ENCODE results near the gene GUCA2A.

The GUCA2A gene

DNA sequence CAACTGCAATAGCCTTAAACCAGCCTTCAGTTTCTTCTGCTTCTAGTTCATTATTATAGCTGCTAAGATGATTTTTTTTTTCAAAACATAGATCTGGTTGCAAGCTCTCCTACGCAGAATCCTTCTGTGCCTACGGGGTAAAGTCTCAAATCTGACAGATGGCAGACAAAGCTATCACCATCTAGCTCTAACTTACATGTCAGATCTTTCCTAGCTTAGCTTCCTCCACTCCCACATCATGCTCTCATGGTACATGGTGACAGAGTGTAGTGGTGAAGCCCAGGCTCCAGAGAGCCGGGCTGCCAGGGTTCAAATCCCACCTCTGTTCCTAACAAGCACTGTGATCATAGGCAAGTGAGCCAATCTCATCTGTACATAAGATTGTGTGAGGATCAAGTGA lies 35.6 kb downstream of the GUCA2A start:
- no peak for DNase-seq

DNA sequence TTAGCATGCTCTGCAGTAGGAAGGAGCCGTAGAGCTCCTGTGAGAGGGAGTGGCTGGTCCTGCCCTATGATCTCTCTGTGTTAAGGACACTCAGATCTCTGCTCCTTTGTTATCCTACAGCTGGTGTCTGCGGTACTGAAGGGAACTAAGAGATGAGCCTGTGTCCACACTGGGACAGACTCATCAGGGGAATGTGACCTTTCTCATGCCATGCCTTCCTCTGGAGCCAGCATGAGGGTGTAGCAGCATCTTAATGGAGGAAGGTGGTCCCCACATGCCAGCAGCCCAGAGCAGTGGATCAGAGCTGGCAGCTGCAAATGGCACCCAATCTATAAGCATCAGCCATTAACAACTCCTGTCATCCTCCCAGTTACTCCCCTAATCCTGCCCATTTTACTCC lies 36.0 kb downstream of the GUCA2A start:
- no peak for DNase-seq

DNA sequence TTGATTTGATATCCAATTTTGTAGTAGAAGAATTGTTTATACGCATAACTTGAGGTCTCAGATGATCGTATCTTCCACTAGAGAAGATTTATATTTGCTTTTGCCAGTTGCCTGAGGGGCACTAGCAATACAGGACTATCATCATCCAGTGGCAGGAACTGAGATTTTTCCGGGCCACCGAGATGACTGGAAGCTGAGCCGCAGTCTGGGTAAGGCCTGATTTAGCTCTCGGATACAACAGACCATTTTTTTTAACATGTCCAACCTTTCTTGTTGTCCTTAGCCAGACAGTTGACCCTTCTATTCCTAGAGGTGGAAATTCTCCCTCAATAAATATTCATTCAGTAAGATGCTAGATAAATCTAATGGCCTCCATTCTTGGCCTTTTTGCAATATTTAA lies 36.8 kb downstream of the GUCA2A start:
- no peak for DNase-seq

DNA sequence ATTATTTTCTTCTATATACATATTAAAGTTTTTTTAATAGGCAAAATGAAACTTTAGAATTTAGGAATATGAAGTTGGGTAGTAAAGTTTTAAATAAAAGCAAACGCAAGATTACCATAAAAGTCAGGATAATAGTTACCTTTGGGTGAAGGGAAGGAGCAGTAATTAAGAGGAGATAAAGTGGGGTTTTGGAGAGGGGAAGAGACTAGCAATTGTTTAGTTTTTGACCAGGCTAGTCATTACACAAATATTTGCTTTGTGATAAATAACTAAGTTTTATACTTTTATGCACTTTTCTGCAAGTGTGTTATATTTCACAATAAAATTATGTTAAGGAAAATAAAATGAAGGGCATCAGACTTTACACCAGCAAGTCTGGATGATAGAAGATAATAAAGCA lies 39.0 kb downstream of the GUCA2A start:
- DNase-seq, result no peak

DNA sequence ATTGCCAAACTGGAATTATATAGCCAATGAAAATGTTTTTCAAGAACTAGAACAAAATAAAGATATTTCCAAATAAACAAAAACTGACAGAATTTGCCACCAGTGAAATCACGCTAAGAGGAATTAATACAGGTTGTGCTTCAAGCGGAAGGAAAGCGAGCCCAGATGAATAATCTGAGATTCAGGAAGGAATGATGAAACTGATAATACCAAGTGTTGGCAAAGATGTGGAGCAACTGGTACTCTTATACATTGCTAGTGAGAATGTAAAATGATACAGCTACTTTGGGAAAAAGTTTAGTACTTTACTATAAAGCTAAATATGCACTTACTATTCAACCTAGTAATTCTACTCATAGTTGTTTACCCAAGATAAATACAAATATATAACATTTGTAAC lies 42.1 kb downstream of the GUCA2A start:
- DNase-seq, result no peak

DNA sequence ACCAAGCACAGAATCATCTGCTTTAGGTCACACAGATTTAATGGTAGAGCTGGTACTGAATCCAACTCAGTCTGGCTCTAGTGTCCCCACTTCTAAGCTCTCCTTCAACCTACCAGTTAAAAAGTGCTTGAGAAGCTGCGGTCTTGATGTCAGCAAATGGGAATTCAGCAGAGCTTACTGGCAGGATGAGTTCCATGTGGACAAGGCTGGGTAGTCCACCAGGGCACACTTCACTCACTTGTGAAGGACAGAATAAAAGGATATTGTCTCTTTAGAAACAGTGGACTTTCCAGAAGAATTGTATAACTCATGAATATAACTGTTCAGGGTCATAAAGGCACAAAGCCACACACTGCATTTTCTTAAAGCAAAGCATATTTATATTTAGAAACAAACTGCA lies 46.4 kb downstream of the GUCA2A start:
- no peak for DNase-seq

DNA sequence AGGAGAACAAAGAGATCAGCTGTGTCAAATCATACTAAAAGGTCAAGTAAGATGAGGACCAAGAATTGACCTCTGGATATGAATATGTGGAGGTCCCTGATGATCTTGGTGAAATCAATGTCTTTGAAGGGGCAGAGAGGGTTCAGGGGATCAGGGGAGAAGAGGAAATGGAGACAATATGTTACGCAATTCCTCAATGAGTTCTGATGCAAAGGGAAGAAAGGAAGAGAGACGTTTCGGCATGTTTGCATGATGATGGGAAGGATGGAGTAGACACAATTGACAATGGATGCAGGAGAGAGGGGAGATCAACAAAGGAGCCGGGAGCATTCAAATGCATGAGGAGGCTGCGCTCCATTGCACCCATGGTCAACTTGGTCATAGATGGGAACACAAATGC lies 47.3 kb downstream of the GUCA2A start:
- DNase-seq, result no peak

DNA sequence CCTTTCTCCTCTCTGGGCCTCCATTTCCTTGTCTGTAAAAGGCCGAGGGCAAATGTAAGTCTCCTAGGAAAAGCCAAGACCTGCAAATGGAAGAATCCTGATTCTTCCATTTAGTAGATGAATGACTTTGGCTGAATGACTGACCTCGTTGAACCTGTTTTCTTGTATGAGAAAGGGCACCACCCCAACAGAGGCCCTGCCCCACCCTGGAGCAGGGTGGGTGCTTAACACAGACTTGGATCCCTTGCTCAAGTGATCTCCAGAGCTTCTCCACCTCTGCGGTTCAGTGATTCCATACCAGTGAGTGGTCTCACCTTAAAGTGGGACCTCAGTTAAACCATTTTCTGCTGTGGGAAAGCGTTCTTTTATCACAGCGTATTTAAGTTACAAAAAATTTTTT lies 50.3 kb downstream of the GUCA2A start:
- DNase-seq, result no peak
